ENCODE data around the gene GPR85. TPM values are rescaled to one million over a fixed set of nuclear protein-coding genes. Genes with fewer than 3 reads are reported as not detected.

The GPR85 gene
- total RNA-seq, 1 experiment from 2014 or later = not detected

DNA sequence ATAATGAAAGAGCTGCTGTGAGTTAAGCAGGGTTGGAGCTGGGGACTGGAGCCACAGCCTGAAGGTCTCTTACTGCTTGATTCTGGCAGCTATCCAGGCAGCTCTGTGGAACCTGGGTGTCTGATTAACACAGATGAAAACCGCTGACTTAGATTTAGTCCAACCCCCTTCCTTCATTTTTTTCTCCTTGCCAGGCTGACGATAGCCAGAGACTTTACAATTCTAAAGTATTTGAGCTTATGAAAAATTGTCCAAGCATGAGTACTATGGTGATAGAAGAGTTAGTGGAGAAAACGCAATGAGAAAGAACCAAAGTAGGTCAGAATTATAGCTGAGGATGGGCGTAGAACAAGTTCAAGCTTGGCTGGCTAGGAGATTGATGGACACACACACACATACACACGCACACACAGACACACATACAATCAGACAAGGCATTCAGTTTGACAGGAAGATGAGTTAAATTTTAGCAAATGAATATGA is 13.5 kb upstream of the GPR85 start:
- no peak overlapping the region for H3K4me3 Mint-ChIP-seq
- H3K9ac ChIP-seq (ENCODE audit: extremely low read depth, insufficient read length, low read length) = no peak overlapping the region

More for the DNA sequence above, 13.5 kb upstream of the GPR85 start:
- Mint-ChIP-seq H3K9me3 (no peaks in the 10 kb centered on the region), H3K27me3 (ENCODE audit: low read depth) (peaks cover 11% of the 10 kb centered on the region), H3K36me3 (ENCODE audit: insufficient read depth in 1 of 3, low read depth in 3 of 3) (no peaks in the 10 kb centered on the region), H3K27ac (no peak overlapping the region; a peak in 1 of 7 replicates), H3K4me1 (peaks cover 4 to 6% of the 10 kb centered on the region in 2 experiments; a peak in 3 of 4 replicates)
- Histone ChIP-seq H3K4me2 (ENCODE audit: insufficient read depth, insufficient read length, low read length) (no peak overlapping the region), H3T11ph (ENCODE audit: low read length) (no peak overlapping the region), H3K14ac (ENCODE audit: insufficient read depth, low read length) (no peak overlapping the region), H2AK5ac (ENCODE audit: insufficient read length, low read length) (no peak overlapping the region), H2BK20ac (ENCODE audit: low read depth, low read length, poor library complexity, severe bottlenecking) (no peak overlapping the region), H3K27ac (ENCODE audit: insufficient read length, low read depth, low read length) (no peak overlapping the region), H2BK120ac (ENCODE audit: low read depth, low read length, poor library complexity, severe bottlenecking) (no peak overlapping the region), H3K23ac (ENCODE audit: insufficient read length, low read depth, low read length) (no peak overlapping the region), H3K4me1 (ENCODE audit: insufficient read depth, low read length) (no peaks in the 10 kb centered on the region), H3K79me2 (ENCODE audit: insufficient read depth, low read length) (no peaks in the 10 kb centered on the region), H4K5ac (ENCODE audit: insufficient read length, low read depth, low read length) (no peak overlapping the region), H2BK15ac (ENCODE audit: low read depth, low read length) (no peak overlapping the region), H3K23me2 (ENCODE audit: insufficient read length, low read depth, low read length, poor library complexity, severe bottlenecking) (no peaks in the 10 kb centered on the region), H3K79me1 (ENCODE audit: insufficient read depth, low read depth, low read length, poor library complexity, severe bottlenecking) (no peaks in the 10 kb centered on the region), H3K9me3 (ENCODE audit: control insufficient read depth, low read depth, low read length) (no peaks in the 10 kb centered on the region), H4K20me1 (ENCODE audit: control insufficient read depth, insufficient read depth, insufficient read length) (no peaks in the 10 kb centered on the region), H2BK5ac (ENCODE audit: insufficient read length, low read length) (no peak overlapping the region), H2AFZ (ENCODE audit: low read length) (no peak overlapping the region), H3K56ac (ENCODE audit: insufficient read length, low read depth, low read length) (no peak overlapping the region), H4K8ac (replicated peaks; ENCODE audit: insufficient read length, low read depth, low read length) (no peak overlapping the region), H3K27me3 (ENCODE audit: insufficient read depth, low read length) (no peaks in the 10 kb centered on the region), H2BK12ac (ENCODE audit: insufficient read length, low read depth, low read length) (no peak overlapping the region), H3K18ac (ENCODE audit: insufficient read length, low read depth, low read length) (no peak overlapping the region), H3K4ac (ENCODE audit: low read depth, low read length) (no peak overlapping the region), H4K91ac (ENCODE audit: insufficient read length, low read depth, low read length) (no peak overlapping the region)
- TF ChIP-seq, protein P1, sequence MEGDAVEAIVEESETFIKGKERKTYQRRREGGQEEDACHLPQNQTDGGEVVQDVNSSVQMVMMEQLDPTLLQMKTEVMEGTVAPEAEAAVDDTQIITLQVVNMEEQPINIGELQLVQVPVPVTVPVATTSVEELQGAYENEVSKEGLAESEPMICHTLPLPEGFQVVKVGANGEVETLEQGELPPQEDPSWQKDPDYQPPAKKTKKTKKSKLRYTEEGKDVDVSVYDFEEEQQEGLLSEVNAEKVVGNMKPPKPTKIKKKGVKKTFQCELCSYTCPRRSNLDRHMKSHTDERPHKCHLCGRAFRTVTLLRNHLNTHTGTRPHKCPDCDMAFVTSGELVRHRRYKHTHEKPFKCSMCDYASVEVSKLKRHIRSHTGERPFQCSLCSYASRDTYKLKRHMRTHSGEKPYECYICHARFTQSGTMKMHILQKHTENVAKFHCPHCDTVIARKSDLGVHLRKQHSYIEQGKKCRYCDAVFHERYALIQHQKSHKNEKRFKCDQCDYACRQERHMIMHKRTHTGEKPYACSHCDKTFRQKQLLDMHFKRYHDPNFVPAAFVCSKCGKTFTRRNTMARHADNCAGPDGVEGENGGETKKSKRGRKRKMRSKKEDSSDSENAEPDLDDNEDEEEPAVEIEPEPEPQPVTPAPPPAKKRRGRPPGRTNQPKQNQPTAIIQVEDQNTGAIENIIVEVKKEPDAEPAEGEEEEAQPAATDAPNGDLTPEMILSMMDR (conservative IDR thresholded peaks at IDR 0.05) = no peak
- DNase-seq = no peak
- WGBS (ENCODE audit: extremely low coverage, insufficient read length, low lambda C conversion rate) = no CpG with 5 or more reads among the region's 5 CpGs
